Activated CD4-positive, alpha-beta T cell treated with anti-CD3 and anti-CD28 coated beads, Interleukin-2, amount 10 ng/mL, durations not matched to agents 24 days and 14 days (primary cell): Measurements from ENCODE around the gene GPR141. TPM values are rescaled to one million over a fixed set of nuclear protein-coding genes. Genes with fewer than 3 reads are reported as not detected.
"Not testable (repeated sequence)": the region's sequence is repeated elsewhere in the genome, so short reads cannot be mapped to it uniquely, and the experiment has no call there.

Experiments used
- DNase-seq: peaks from one replicate; pipeline ENCODE4 v3.0.0; 2022
- H3K27ac Mint-ChIP-seq: one replicate; pipeline ENCODE4 v1.8.0; 2022; ENCODE audit warnings: mild to moderate bottlenecking, mixed read lengths
- H3K27me3 Mint-ChIP-seq: one replicate; pipeline ENCODE4 v1.8.0; 2022; ENCODE audit warnings: mixed read lengths
- H3K36me3 Mint-ChIP-seq: one replicate; pipeline ENCODE4 v1.8.0; 2022; ENCODE audit warnings: low read depth, mild to moderate bottlenecking, mixed read lengths
- H3K4me1 Mint-ChIP-seq: one replicate; pipeline ENCODE4 v1.8.0; 2021; ENCODE audit warnings: mixed read lengths
- H3K4me3 Mint-ChIP-seq: one replicate; pipeline ENCODE4 v1.8.0; 2022; ENCODE audit warnings: mild to moderate bottlenecking, moderate library complexity, mixed read lengths
- H3K9me3 Mint-ChIP-seq: one replicate; pipeline ENCODE4 v1.8.0; 2021; ENCODE audit warnings: mixed read lengths
- intact Hi-C: fragments of 100-400 bp; cut with micrococcal nuclease; formaldehyde crosslinking; loops from one replicate; pipeline ENCODE4 v1.15.1; 2023
- total RNA-seq: library from RNA; stranded (reverse); gene quantifications from 2 replicates; pipeline ENCODE4 v1.2.3, GENCODE V29; 2022

The GPR141 gene
- total RNA-seq, 1 donor from 2014 or later = not detected

DNA sequence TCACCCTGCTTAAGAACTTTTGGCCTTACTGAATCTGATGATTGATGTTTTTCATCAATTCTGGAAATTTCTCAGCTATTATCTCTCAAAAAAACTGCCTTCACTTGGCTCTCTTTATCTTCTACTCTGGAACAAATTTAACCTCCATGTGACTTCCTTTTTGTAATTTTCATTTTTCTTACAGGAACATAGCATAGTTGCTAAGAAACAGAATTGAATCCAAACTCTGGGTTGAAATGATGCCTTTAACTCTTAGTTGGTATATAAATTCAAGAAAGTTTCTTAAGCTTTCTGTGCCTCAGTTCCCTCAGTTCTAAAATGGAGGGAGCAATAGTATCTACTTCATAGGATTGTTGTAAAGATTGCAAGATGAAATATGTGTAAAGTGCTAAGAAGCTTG lies 19.8 kb downstream of the GPR141 start:
- no peaks in the 10 kb centered on the region for H3K36me3 Mint-ChIP-seq
- DNase-seq = no peak
- H3K9me3 Mint-ChIP-seq = no peaks in the 10 kb centered on the region
- no peak overlapping the region for H3K27ac Mint-ChIP-seq
- H3K4me3 Mint-ChIP-seq = no peak overlapping the region
- intact Hi-C loops = no loop called here
- H3K4me1 Mint-ChIP-seq = no peaks in the 10 kb centered on the region
- peaks cover 5% of the 10 kb centered on the region for H3K27me3 Mint-ChIP-seq

DNA sequence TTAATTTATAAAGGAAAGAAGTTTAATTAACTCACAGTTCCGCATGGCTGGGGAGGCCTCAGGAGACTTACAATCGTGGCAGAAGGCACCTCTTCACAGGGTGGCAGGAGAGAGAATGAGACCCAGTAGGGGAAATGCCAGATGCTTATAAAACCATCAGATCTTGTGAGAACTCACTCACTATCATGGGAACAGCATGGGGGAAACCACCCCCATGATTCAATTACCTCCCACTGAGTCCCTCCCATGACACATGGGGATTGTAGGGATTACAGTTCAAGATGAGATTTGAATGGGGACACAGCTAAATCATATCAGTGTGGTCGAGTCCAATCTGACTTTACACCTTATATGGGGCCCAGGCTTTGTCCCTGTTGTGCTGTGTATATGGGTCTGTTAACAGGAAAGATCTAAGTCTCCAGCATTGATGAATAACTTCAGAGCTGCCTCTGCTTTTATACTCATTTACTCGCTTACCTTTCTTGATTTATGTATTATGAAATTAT lies 20.8 kb downstream of the GPR141 start:
- H3K4me3 Mint-ChIP-seq, DNase-seq, H3K9me3 Mint-ChIP-seq, intact Hi-C loops, H3K27ac Mint-ChIP-seq, H3K4me1 Mint-ChIP-seq, H3K36me3 Mint-ChIP-seq, H3K27me3 Mint-ChIP-seq: not testable (repeated sequence)

DNA sequence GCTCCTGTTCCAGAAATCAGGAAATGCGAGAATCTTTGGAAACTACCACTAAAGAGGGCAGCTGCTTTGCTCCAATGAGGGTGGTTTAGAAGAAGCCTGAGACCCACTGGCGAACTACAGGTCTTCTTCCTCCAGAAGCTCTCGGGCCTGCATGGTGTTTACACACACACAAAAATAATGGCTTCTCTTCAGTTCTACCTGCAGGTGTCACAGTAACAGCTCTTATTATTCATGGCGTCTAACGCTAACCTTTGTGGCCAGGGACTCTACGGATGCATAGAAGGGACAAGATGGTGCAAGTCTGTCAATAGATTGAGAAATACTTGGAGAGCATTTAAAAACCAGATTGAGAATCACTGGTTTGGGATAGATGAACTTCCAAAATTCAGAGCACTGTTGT lies 22.4 kb downstream of the GPR141 start:
- H3K4me1 Mint-ChIP-seq = peaks cover 3% of the 10 kb centered on the region
- H3K9me3 Mint-ChIP-seq = no peaks in the 10 kb centered on the region
- intact Hi-C loops = no loop called here
- H3K36me3 Mint-ChIP-seq = no peaks in the 10 kb centered on the region
- no peak for DNase-seq
- no peak overlapping the region for H3K4me3 Mint-ChIP-seq
- no peak overlapping the region for H3K27ac Mint-ChIP-seq
- peaks cover 7% of the 10 kb centered on the region for H3K27me3 Mint-ChIP-seq

DNA sequence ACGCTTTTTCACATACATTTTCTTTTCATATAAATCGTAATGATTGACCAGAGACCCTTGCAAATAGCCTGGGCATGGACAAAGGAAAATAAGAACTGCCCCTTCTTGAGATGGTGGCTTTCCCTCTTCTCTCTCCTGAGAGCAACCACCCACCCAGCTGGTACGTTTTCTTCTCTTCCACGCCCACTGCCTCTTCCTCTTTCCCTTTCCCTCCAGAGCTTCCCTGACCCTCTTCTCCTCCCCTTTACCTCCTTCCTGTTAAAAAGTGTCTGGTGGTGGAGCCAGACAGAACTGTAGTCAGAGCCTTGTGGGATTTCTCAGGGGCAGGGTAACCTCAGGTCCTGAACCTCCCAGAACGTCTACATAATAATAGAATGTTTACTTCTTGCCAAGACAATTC lies 23.2 kb downstream of the GPR141 start:
- Mint-ChIP-seq H3K27me3 (peaks cover 7% of the 10 kb centered on the region), H3K4me3 (no peak overlapping the region), H3K9me3 (no peaks in the 10 kb centered on the region), H3K27ac (no peak overlapping the region), H3K4me1 (peaks cover 3% of the 10 kb centered on the region), H3K36me3 (no peaks in the 10 kb centered on the region)
- DNase-seq = no peak
- intact Hi-C loops = no loop called here

DNA sequence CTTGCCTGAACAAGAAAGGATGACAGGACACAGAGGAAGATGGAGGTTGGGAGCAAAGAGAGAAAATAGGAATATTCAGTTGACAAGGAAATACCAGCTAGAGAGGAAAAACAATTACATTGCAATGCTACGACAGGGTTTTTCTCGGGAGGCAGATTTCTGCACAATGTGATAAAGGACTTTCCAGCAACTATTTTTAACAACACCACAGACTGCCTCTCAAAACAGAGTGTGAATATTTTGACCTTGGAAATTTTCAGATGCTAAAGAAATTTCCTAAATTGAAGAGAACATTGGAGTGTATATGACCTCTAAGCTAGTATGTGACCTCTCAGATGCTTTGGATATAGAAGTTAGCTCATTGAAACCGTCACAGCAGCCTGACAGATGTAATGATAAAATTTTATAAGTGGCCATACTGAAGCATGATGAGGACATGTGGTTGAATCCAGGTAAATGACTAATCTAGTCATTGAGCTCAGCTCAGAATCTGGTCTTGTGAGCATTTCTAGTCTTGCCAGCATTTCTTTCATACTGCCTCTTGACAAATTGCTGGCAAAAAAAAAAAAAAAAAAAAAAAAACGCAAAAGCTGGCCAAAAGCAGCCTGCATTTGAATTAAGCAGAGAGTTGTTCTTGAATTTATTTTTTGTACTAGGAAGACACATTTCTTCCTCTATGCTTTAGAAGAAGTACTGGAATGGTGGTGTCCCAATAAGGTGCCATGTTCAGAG lies 24.4 kb downstream of the GPR141 start:
- H3K27ac Mint-ChIP-seq = no peak overlapping the region
- peaks cover 3% of the 10 kb centered on the region for H3K4me1 Mint-ChIP-seq
- no peak overlapping the region for H3K4me3 Mint-ChIP-seq
- intact Hi-C loops = no loop called here
- peaks cover 7% of the 10 kb centered on the region for H3K27me3 Mint-ChIP-seq
- no peaks in the 10 kb centered on the region for H3K9me3 Mint-ChIP-seq
- H3K36me3 Mint-ChIP-seq = no peaks in the 10 kb centered on the region
- DNase-seq = no peak

DNA sequence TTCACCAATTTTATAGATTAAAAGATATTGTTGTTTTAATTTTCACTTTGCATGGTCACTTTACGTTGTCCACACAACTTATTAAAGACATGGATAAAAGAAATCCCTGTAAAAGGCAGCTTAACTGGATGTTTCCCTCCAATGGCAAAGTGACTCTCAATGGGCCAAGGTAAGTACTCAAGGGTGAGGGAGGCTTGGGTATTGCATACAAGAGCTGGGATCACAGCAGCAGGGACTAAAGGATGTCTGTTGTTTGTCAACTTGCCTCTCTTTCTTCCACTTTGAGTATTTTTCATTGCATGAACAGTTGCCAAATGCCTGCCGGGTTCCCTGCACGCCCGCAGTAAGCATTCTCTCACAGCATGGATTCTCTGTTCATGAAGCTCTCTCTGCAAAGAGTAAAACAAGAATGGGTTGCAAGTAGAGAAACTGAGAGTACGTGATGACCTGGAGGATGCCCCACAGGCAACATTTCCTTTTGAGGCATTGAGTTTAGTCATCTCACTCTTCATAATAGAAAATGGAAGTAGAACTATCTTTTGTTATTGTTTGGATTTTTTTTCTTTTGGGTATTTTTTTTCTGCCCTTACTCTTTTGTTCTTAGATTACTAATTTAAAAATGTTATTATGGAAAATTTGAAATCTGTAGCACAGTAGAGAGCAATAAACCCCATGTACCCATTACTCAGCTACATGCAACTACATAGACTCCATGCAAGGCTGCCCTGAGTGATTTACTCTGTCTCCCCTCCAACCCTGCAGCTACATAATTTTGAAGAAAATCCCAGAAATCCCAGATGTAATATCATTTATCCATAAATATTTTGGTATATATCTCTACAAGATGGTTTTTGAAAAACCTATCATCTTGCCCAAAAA lies 26.3 kb downstream of the GPR141 start:
- H3K4me1 Mint-ChIP-seq = peaks cover 3% of the 10 kb centered on the region
- H3K27me3 Mint-ChIP-seq = peaks cover 5% of the 10 kb centered on the region
- peak; percentile 63 for DNase-seq
- intact Hi-C loops = no loop called here
- H3K36me3 Mint-ChIP-seq = no peaks in the 10 kb centered on the region
- no peaks in the 10 kb centered on the region for H3K9me3 Mint-ChIP-seq
- H3K27ac Mint-ChIP-seq = no peak overlapping the region
- no peak overlapping the region for H3K4me3 Mint-ChIP-seq

DNA sequence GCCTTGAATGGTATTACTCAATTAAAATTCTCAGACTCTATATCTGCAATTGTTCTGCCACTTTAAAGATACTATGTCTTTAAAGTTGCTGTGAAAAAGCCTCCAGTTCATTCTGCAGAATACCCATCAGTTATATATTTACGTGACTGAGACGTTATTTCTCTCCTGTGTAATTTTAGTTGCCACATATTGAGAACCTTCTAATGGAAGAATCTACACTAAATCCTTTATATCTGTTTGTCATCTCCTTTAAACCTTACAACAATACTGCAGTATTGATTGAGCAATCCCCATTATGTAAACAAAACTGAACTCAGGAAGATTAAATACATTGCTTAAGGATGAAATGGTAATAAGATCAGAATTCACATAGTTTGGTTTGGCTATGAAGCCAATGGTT lies 30.0 kb downstream of the GPR141 start:
- intact Hi-C loops = no loop called here
- H3K36me3 Mint-ChIP-seq = no peaks in the 10 kb centered on the region
- DNase-seq = no peak
- no peak overlapping the region for H3K4me3 Mint-ChIP-seq
- H3K9me3 Mint-ChIP-seq = no peaks in the 10 kb centered on the region
- peaks cover 3% of the 10 kb centered on the region for H3K4me1 Mint-ChIP-seq
- peaks cover 10% of the 10 kb centered on the region for H3K27me3 Mint-ChIP-seq
- H3K27ac Mint-ChIP-seq = no peak overlapping the region

DNA sequence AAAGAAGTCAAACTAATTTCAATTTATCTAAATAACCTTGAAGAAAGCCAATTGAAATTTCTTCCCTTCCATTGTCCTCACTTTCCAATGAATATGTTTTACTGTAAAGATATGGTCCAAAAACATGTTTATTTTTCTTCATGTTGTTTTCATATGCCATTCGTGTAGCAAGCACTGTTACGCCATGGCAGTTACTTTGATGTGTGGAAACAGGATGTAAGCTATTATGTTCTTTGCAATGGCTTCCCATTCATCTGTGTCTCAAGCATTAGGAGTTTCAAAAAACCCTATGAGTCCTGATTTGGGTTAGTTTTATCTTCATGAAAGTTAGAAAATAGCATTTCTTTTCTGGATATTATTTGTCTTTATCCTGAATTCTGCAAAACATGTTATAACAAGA lies 31.0 kb downstream of the GPR141 start:
- Mint-ChIP-seq H3K27ac (no peak overlapping the region), H3K27me3 (peaks cover 10% of the 10 kb centered on the region), H3K4me1 (peaks cover 3% of the 10 kb centered on the region), H3K36me3 (no peaks in the 10 kb centered on the region), H3K4me3 (no peak overlapping the region), H3K9me3 (no peaks in the 10 kb centered on the region)
- DNase-seq = no peak
- intact Hi-C loops = no loop called here

DNA sequence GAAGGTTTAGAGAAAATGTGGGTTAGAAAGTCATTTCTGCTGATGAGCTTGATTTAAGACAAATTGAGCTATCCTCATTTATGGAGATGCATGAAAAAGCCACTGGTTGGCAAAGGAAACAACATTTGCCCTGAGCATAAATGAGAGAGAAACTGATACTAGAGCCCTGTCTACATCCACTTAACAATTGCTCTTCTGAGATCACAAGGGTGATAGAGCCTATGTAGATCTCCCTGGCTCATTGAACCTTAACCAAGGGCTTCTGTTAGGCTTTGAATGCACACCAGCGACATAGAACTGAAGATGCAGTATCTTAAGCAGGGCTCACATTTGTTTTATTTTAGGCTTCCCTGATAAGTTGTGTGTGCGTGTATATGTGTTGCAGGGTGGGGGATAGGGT lies 35.0 kb downstream of the GPR141 start:
- Mint-ChIP-seq H3K4me1 (no peaks in the 10 kb centered on the region), H3K4me3 (no peak overlapping the region), H3K27ac (no peak overlapping the region), H3K27me3 (peaks cover 6% of the 10 kb centered on the region), H3K36me3 (no peaks in the 10 kb centered on the region), H3K9me3 (no peaks in the 10 kb centered on the region)
- DNase-seq = no peak
- intact Hi-C loops = no loop called here

DNA sequence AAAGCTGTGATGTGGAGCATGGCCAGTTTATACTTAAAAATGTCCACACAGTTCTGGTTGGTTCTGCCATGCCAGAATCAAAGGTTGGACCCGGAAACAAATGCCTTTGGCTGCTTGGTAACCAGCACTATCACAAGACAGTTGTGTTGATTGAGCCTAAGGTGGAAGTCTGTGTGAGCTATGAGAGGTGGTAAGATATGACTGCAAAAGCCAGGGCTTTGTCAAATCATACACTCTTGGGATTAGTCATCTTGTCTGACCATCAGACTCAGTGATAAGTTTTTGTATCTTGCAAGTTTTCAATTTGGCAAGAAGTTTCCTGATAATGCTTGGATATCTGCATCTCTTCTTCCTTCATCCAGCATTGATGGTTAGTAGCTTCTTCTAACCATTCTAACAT lies 35.5 kb downstream of the GPR141 start:
- H3K36me3 Mint-ChIP-seq = no peaks in the 10 kb centered on the region
- no peak for DNase-seq
- H3K27ac Mint-ChIP-seq = no peak overlapping the region
- intact Hi-C loops = no loop called here
- H3K4me3 Mint-ChIP-seq = no peak overlapping the region
- no peaks in the 10 kb centered on the region for H3K4me1 Mint-ChIP-seq
- peaks cover 6% of the 10 kb centered on the region for H3K27me3 Mint-ChIP-seq
- H3K9me3 Mint-ChIP-seq = no peaks in the 10 kb centered on the region

DNA sequence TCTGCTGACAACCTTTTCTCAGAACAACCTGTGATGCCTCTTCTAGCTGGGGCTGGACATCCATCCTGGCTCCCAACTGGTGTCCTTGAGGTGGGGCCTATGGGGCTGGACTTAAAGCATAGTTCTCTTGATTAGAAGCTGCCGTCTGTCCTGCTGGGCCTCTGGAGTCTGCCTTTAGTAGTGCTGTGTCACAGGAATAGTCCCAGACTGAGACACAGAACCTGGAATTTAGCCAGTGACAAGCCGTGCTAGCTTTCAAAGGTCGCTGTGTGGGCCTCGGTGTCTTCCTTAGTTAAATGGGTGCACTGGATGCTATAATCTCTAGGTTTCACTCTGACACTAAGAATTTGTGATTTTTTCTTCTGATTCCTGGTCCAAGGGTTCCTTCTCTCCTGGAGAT lies 41.2 kb downstream of the GPR141 start:
- Mint-ChIP-seq H3K9me3 (no peaks in the 10 kb centered on the region), H3K27me3 (peaks cover 3% of the 10 kb centered on the region), H3K4me3 (no peak overlapping the region), H3K36me3 (no peaks in the 10 kb centered on the region), H3K4me1 (peaks cover 5% of the 10 kb centered on the region), H3K27ac (no peak overlapping the region)
- no peak for DNase-seq
- intact Hi-C loops = no loop called here

DNA sequence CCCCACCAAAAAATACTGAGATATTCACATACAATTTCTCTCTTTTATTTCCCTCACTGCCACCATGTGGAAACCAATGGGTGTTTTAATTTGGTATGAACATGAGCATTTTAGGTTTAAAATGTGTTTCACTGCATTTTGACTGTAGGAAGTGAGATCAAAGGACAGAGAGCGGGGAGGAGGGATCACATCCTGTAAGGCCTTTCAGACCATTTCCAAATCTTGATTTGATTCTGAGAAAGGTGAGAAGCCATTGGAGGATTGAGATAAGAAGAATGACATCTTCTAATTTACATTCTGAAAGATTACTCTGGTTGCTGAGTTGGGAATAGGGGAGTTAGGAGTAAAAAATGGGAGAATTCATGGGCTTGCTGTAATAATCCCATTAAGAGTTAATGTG lies 42.5 kb downstream of the GPR141 start:
- no peak for DNase-seq
- Mint-ChIP-seq H3K4me1 (peaks cover 5% of the 10 kb centered on the region), H3K9me3 (no peaks in the 10 kb centered on the region), H3K27me3 (peaks cover 5% of the 10 kb centered on the region), H3K36me3 (no peaks in the 10 kb centered on the region), H3K27ac (no peak overlapping the region), H3K4me3 (no peak overlapping the region)
- intact Hi-C loops = no loop called here

DNA sequence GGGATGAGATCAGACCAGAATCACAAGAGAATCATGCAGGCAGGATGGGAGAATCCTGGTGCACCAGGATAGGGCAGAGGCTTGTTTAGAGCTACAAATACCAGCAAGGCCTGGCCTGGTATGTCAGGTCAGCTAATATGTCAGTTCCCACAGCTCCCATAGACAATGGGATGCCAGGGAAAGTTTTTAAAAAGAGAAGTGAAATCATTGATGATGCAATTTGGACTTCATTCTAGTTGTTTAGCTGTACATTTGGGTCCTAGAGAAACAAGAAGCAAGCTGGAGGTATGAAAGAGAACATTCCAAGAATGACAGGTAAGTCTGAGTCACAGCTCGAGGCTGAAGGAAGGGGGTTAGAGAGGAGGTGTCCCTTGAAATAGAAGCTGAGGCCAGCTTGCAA lies 45.2 kb downstream of the GPR141 start:
- no peaks in the 10 kb centered on the region for H3K36me3 Mint-ChIP-seq
- peaks cover 5% of the 10 kb centered on the region for H3K4me1 Mint-ChIP-seq
- intact Hi-C loops = no loop called here
- H3K27me3 Mint-ChIP-seq = peaks cover 5% of the 10 kb centered on the region
- H3K27ac Mint-ChIP-seq = no peak overlapping the region
- H3K9me3 Mint-ChIP-seq = no peaks in the 10 kb centered on the region
- DNase-seq = no peak
- H3K4me3 Mint-ChIP-seq = no peak overlapping the region

DNA sequence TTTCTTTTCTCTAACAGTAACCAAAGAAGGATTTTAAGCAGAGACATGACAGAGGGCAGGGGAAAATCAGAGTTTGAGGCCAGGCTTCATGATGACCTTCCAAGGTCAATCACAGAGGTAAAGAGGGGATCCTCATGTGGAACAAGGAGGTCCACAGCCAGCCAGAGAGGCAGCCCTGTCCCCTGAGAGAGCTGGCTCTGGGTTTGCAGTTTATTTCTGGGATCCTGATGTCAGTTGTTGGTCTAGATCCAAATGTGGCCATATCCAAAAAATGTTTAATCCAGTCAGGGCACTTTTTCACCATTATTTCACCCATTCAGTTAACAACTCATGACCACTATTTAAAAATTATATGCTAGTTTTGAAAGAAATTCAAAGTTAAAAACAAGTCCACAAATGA lies 45.6 kb downstream of the GPR141 start:
- peaks cover 5% of the 10 kb centered on the region for H3K4me1 Mint-ChIP-seq
- no peak overlapping the region for H3K27ac Mint-ChIP-seq
- H3K27me3 Mint-ChIP-seq = peaks cover 5% of the 10 kb centered on the region
- no peak for DNase-seq
- H3K36me3 Mint-ChIP-seq = no peaks in the 10 kb centered on the region
- intact Hi-C loops = no loop called here
- no peak overlapping the region for H3K4me3 Mint-ChIP-seq
- no peaks in the 10 kb centered on the region for H3K9me3 Mint-ChIP-seq
